HG02870 (cell line): ENCODE measurements around the gene SLC25A45.
"Not testable (repeated sequence)": the region's sequence is repeated elsewhere in the genome, so short reads cannot be mapped to it uniquely, and the experiment has no call there.

Source experiments
- ATAC-seq: cut with Tn5 transposase; IDR thresholded peaks from one replicate; pipeline ENCODE4 v1.9.1; 2021; ENCODE audit warnings: mild to moderate bottlenecking, moderate library complexity; ENCODE audit not compliant: unreplicated experiment

Gene SLC25A45

DNA sequence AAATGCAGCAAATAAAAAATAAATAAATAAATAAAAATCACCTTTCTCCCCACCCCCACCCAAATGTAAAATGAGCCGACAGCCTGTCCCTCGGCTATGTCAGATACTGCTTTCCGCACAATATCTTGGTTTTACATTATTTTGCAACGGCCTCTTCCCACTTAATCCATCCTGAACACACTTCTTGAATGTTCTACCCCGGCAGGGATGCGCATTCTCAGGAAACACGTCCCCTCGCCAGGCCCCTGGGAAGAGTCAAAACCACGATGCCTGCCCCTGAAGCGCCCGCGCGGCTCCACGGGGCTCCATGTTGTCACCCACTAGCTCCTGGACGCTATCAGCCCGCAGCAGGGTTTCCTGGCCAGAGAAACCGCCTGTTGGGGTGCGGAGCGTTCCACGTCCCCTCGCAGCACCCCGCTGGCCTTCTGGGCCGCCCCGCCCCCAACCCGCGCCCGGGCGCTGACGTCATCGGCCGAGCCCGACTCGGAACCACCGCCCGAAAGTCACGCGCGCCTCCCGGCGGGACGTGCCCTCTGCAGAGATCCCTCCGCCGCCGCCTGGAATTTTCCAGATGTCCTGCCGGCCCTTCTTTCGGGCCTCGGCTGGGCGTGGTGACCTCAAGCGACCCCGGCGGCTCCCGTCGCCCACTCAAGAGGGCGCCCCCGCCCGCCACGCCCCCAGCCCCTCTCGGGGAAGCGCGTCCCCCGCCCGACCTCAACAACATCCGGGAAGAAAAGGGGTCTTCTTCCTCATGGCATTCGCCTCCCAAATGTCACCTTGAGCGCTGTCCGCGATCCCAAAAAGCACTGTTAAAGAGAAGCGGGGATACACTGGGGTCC, 39.6 kb upstream of the SLC25A45 start:
- no peak for ATAC-seq

DNA sequence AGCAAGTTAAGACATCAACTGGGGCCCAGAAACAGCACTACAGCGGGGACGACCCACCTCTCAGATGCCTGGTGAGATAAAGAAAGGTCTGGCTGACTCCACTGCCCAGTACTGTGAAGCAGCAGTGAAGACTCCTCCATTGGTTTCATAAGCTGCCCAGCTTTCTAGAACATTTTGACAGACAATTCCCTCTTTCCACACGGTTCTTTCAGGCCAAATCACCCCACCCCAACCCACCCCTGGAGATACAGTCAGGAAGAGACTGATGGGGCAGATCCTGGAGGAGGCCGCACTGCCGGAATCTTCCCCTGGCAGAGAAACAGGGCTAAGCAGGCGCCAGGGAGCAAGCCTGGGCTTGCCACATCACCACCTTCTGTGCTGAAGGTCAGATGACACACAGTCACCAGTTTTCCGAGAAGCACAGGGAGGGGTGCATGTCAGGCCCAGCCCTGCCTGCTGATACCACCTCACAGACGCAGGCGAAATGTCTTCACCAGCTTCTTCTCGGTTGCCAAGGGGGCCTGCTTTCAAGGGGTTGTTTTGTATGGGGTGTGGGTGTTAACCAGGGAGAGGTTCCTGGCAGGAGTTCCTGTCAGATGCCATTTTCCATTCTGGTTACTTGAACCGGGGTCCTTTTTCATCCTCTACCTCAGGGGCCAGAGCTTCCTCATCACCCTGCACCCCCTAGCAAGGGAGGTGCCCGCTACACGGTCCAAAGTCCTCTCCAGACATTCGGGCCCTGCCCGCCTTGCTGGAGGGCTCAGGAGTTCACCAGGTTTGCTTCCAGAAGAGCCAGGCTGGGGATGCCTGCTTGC, 38.7 kb upstream of the SLC25A45 start:
- no peak for ATAC-seq

DNA sequence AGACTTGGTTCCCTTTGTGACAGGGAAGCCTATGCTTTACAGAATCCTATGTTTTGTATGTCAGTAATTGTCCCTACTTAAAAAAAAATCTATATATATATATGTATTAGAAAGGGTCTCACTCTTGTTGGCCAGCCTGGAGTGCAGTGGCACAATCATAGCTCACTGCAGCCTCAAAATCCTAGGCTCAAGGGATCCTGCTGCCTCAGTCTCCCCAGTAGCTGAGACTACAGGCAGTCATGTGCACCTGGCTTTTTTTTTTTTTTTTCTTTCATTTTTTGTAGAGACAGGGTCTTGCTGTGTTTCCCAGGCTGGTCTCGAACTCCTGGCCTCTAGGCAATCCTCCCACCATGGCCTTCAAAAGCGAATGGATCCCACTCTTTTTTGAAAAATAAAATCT, 38.1 kb upstream of the SLC25A45 start:
- ATAC-seq, result no peak

DNA sequence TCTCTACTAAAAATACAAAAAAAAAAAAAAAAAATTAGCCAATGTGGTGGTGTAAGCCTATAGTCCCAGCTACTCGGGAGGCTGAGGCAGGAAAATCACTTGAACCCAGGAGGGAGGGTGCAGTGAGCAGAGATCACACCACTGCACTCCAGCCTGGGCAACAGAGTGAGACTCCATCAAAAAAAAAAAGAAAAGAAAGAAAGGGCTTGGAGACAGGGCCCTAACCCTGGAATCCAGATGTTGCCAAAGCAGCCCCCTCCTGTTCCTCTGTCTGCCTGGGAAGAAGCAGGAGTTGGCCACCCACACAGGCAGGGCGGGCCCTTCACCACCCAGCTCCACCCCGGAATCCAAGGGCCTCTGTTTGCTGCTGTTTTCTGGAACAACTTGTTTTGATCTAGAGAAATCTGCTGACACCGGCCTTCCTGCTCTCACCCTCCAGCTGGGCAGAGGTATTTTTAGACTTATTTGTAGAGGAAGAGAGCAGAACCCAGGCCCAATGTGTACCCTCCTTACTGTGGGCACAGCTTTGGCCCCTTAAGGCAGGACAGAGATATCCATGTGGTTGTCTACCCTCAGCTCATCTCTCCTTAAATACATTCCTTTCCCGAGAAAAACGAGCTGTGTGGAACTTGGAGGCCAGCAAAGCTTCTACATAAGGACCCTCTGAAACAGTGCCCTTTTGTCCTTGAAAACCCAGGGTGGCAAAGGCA, 37.5 kb upstream of the SLC25A45 start:
- no peak for ATAC-seq

DNA sequence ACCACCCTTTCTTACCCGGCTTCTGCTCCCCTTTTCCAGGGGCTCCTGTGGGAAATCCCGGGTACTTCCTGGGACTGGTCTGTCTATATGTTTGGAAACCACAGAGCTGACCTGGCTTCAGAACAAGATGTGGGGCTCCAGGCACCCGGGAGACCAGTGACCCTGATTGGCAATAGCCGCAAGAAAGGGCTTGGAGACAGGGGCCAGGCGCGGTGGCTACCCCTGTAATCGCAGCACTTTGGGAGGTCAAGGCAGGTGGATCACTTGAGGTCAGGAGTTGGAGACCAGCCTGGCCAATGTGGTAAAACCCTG, 37.0 kb upstream of the SLC25A45 start:
- ATAC-seq, result no peak

DNA sequence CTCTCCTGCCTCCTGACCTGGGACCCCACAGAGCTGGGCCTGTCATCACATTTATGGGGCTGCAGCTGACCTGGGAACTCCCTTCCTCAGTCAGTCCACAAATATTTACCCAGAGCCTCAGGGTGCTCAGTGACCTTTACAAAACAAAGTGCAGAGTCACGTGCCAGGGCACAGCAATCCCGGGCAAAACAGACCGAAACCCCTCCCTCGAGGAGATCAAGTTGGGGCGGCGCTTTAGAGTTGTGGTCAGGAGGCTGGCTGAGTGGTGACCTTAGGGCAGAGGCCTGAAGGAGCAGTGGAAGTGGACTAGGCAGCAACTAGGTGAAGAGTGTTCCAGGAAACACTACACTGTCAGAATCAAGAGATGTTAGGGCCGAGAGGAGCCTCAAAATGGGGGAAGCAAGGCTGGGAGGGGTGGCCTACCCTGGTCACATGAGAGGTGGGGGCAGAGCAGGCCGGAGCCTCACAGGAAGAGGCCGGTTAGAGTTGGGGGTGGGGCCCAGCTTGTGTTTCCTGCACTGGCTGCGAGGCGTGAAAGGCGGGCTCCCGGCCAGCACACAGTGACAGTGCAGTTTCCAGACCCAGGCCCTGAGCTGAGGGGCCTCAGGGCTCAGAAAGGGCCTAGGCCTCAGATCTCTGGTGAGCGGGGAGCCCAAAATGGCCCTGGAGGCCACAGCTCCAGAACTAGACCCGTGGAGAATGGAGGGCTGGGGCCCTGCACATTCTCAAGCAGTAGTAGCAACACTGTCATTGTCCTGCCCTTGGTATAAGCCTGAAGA, 36.4 kb upstream of the SLC25A45 start:
- ATAC-seq, result peak; percentile 37

DNA sequence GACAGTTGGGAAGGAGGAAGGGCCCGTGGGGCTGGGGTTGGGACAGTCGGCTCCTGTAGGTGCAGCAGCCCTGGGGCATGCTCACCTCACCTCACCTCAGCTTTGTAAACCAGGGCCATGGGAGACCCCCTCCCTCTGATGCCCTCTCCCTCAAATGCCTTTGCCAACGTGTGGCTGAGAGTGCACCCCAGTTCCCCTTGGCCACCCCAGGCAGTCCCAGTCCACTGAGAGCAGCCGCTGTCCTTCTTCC, 35.9 kb upstream of the SLC25A45 start:
- ATAC-seq, result no peak

DNA sequence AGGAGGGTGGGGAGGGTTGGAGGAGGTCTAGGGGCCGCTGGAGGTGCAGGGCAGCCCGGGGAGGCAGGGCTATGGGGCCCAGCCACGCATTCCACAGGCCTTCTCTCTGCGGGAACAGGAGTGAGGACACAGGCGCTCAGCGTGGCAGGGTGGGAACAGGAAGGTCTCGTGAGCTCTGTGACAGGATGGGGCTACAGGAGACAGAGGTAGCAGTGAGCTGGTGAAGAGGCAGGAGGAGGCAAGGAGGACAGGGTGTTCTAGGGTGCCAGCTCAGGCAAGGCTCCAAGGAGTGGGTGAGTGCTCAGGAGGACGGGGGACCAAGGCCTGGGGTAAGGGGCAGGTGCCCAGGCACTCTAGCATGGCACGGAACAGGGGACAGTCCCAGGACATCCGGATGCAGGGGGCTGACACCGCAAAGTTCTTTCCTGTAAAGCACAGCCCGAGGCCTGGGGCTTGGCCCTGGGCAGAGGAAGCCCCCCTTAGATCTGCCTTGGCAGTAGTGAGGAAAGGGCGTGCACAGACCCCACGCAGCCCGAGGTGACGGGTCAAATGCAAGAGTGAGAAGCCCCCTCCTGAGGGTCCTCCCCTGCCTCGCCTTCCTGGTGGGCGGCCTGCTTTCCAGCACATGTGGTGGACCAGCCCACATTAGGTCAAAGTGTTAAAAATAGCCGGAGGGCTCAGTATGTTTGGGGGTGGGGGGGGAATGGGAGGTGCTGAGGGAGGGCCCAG, 35.4 kb upstream of the SLC25A45 start:
- no peak for ATAC-seq

DNA sequence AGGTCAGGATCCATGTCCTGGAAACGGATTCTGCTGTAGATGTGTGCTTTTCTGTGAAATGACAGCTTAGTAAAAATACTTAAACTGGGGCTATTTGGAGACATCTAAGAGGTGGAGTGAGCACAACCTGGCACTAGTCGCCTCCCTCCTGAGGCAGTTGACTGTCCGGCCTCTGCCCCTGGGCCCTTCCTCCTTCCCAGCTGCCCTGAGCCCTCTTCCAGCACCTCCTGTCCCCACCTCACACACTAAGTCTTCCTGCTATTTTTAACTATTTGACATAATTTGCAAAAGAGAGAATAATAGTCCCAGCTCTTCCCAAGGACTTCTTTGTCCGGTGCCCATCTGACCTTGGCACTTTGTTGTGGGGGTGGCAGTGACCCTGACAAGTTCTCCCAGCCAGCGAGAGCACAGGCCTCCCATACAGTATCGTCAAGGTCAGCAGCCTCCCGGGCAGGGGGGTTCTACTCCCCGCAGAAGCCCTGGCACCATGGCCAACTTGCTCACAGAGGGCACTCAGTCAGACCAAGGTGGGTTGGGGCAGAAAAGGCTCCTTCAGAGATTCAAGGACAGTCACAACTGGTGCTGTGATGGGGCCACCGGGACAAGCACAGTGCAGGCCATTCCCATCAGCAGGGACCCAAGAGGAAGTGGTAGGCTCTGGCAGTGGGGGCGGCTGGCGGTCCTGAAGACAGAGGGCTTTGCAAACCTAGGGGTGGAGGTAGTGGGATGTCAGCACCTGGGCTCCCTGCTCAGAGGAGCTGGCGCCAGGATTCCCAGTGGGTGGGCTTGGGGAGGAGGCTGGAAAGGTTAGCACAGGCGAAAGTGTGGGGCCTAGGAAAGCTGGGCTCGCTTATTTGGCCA, 34.6 kb upstream of the SLC25A45 start:
- ATAC-seq, result no peak

DNA sequence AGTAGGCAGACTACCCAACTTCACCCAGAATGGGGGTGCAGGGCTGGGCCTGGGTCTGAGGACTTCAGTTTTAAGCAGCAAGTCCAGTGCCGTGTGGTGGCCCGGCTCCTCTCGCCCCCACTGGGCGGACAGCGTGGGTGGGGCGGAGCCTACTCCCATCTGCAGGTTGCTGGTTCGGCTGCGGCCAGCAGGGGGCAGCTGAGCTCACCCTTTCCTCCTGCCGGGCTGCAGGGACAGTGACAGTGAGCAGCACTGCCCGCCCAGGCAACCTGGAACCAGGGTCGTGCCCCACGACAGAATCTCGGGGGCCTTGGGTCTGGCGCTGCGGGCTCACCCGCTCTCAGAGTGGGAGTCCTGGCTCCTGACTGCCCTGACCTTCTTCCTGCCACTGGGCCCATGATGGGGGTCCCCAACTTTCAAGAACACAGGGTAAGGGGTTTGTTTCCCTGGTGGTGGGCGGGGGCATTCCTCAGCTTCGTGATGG, 33.9 kb upstream of the SLC25A45 start:
- ATAC-seq, result peak; percentile 31

DNA sequence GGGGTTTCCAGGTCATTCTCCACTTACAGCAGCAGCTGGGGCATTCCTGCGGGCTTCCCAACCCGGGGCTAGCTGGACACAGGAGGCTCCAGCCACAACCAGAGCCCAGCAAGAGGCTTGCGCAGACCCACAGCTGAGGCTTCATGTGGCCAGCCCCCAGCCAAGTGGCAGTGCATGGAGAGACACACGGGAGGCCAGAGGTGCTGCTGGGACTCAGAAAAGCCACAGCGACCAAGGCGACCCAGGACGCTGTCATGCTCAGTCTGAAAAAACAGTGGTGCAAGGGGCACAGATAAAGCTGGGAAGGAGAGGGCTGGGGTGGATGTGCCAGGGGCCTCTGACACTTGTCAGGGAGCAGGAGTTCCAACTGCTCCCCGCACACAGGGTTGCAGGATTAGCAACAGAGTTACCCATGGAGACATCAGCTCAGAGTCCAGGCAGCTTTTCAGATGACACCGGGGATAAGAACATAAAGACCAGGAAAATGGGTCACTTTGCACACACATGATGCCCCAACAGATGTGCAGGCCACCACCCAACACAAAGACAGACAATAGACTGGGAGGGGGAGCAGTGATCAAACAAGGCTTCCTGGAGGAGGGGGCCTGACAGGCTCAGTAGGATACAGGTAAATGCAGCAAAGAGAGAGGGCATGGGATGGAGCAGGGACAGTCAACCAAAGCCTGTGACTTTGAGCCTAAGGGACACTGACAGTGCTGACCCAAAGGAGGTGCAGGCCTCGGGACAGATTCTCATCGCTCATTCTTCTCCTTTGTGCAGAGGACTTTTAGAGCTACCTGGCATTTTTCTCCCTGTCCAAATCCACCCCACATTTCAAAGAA, 33.3 kb upstream of the SLC25A45 start:
- no peak for ATAC-seq

DNA sequence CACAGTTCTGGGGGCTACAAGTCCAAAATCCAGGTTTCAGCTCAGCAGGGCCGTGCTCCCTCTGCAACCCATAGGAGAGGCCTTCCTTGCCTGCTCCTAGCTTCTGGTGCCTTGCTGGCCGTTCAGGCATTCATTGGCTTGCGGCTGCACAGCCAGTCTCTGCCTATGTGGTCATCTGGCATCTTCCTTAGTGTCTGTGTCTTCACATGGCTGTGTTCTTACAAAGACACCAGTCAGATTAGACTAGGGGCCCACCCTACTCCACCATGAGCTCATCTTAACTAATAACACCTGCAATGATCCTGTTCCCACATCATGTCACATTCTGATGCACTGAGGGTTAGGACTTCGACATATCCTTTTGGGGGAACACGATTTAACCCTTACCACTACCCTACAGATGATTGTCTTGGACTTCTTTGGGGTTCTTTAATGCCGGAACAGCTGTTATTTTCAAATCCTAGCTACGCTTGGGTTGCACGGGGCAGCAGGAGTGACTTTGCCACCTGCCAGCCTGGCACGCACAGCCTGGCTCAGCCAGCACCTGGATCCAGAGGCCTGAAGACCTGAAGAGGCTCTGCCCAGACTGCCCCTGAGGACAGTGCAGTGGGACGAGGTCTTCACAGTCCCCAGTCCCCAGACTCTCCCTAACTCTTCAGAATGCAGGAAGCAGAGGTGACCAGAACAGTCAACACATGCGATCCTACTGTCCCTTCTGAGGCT, 32.5 kb upstream of the SLC25A45 start:
- no peak for ATAC-seq

DNA sequence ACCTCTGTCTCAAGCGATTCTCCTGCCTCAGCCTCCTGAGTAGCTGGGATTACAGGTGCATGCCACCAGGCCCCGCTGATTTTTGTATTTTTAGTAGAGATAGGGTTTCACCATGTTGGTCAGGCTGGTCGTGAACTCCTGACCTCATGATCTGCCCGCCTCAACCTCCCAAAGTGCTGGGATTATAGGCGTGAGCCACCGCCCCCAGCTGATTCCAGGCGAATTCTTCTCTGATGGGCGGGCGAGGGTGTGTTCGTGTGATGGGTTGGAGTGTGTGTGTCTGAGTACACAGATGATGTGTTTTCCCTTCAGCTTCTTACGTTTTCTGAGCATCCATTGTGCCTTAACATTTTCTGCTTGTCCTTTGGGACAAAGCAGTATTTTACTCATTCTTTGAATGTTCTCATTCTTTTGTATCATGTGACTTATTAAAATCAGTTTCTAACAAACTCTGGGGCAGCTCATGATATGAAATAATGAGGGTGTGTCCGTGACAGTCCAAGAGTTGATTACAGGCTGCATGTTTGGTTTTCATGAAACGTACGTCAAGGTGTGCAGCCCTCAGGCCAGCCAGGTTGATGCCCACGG, 30.7 kb upstream of the SLC25A45 start:
- not testable (repeated sequence) for ATAC-seq

DNA sequence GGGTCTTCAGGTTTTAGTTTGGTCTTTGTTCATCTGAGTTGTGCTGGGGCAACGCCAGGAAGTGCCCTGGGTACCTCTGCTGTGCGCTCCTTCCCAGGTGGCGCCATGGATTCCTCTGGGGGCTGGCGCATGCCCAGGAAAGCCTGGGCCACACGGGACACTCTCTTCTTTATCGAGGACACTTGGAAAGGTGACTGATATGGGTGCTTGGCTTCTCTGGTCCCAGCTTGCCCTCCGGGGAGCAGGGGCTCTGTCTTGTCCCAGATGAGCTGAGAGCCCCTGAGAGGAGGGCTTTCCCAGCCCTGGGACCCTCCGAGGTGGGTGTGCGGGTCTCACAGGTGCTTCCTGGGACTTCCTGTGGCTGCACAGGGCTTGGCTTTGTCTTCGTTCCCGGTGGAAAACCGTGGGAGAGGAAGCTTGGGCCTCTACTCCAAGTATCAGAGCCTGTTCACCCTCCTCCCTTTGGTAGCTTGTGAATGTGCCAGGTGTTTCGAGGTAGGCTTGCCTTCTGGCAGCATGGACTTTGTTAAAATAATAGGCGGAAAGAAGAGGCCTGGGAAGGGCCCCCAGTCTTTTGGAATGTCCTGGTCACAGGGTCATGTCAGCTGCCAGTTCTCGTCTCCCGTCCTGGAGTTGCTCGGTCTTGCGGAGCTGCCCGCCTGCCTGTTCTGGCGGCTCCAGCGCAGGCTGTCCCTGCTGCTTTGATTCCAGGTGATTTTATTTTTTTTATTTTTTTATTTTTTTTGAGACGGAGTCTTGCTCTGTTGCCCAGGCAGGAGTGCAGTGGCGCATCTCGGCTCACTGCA, 30.0 kb upstream of the SLC25A45 start:
- no peak for ATAC-seq

DNA sequence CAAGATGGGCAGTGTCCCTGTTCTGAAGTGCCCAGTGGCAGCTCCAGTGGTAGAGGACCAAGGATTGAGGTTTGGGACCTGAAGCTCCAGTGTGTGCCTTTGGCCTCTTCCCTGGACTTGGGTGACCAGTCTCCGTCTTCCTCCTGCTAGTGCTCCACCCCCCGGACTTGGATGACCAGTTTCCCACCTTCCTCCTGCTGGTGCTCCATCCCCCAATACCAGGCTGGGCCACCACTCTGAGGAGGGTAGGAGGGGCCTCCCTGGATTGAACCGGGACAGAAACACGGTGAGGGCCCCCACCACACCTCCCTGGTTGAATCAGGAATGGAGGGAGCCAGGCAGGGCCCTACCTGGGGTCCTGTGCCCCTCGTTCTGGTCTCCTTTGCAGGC, 29.2 kb upstream of the SLC25A45 start:
- ATAC-seq, result no peak

DNA sequence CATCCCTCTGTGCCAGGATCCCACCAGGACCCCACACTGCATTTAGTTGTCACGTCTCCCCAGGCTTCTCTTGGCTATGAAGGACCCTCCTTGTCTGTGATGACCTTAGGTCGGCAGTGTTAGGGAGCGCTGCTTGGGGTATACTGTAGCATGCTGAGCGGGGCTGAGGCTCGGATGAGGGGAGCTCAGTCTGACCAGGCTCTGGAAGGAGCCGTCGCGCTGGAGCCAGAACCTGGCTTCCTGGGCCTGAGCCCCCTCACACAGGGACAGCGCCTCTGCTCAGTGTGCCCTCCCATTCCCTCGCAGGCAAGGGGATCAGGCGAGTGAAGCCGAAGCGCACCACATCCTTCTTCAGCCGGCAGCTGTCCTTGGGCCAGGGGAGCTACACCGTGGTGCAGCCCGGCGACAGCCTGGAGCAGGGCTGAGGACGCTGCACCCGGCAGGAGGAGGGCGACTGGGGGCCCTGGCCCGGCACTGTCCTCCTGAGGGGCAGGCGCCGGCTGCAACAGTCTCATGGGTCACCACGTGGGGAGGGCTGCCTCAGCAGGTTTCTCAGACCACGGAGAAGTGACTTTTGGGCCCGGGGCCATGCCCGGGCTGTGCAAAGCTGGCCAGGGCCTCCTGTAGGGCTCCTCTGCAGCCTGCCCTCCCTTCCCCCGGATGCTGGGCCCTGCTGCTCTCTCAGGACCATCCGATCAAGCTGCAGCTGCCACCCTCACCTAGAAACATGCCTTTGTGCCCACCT, 28.7 kb upstream of the SLC25A45 start:
- ATAC-seq, result no peak
